SIG-M5 treated with dmso at 0.1 percent for 504 hours (cell line): Measurements from ENCODE around the gene TTC22.

ENCODE experiments used
- DNase-seq: peaks from one replicate; lab custom pipeline; 2025; ENCODE audit not compliant: unreplicated experiment; lab: John Stamatoyannopoulos, UW

TTC22 gene

GRCh38 chr1:54835131-54835898, 34.2 kb upstream of the TTC22 start:
- DNase-seq, result no peak

GRCh38 chr1:54834007-54834541, 33.0 kb upstream of the TTC22 start:
- no peak for DNase-seq

- DNase-seq, result no peak
Observed at GRCh38 chr1:54833121-54833520, 32.0 kb upstream of the TTC22 start.

GRCh38 chr1:54826226-54826816, 25.2 kb upstream of the TTC22 start:
- no peak for DNase-seq

- DNase-seq, result no peak
Observed at GRCh38 chr1:54825696-54826095, 24.6 kb upstream of the TTC22 start.

- DNase-seq, result no peak
Observed at GRCh38 chr1:54823670-54824069, 22.5 kb upstream of the TTC22 start.

GRCh38 chr1:54819733-54820132, 18.6 kb upstream of the TTC22 start:
- no peak for DNase-seq

- DNase-seq, result no peak
Observed at GRCh38 chr1:54819195-54819536, 18.0 kb upstream of the TTC22 start.

GRCh38 chr1:54818461-54819194, 17.5 kb upstream of the TTC22 start:
- DNase-seq, result no peak

GRCh38 chr1:54816951-54817350, 15.8 kb upstream of the TTC22 start:
- no peak for DNase-seq

GRCh38 chr1:54816130-54816529, 15.0 kb upstream of the TTC22 start:
- DNase-seq, result no peak

GRCh38 chr1:54815086-54815876, 14.2 kb upstream of the TTC22 start:
- no peak for DNase-seq

GRCh38 chr1:54814571-54814970, 13.4 kb upstream of the TTC22 start:
- DNase-seq, result no peak

GRCh38 chr1:54814126-54814498, 13.0 kb upstream of the TTC22 start:
- no peak for DNase-seq

- no peak for DNase-seq
Observed at GRCh38 chr1:54813485-54814125, 12.5 kb upstream of the TTC22 start.

GRCh38 chr1:54812801-54813484, 11.8 kb upstream of the TTC22 start:
- DNase-seq, result no peak

GRCh38 chr1:54811739-54812655, 10.9 kb upstream of the TTC22 start:
- DNase-seq, result no peak

- DNase-seq, result no peak
Observed at GRCh38 chr1:54811066-54811465, 9.9 kb upstream of the TTC22 start.
